Stomach (tissue), 9 donors: Measurements from ENCODE around the gene CEP192. TPM values are rescaled to one million over a fixed set of nuclear protein-coding genes. Genes with fewer than 3 reads are reported as not detected.

Experiments
- DNase-seq, 2 donors: peaks; one replicate each; pipeline versions ENCODE4 v3.0.0 to v3.0.0-alpha.2; 2013 to 2019
- H3K27ac ChIP-seq, 5 donors: fragments of 200-600 bp in 4 of 5; sonication (generic) in 4 of 5; one replicate each; pipeline ENCODE4 v1.5.1; 2013 to 2019; ENCODE audit warnings: mild to moderate bottlenecking in 1 of 5, moderate library complexity in 1 of 5
- H3K27me3 ChIP-seq, 3 donors: fragments of 200-600 bp; sonication (generic); one replicate each; pipeline ENCODE4 v1.5.1; 2017 to 2019; ENCODE audit warnings: mixed run types in 1 of 3
- H3K36me3 ChIP-seq, 4 donors: fragments of 200-600 bp; sonication (generic); 1 replicate in 3 of 4; 2 replicates in 1 of 4; pipeline ENCODE4 v1.5.1; 2016 to 2019
- H3K4me1 ChIP-seq, 4 donors: fragments of 200-600 bp; sonication (generic); one replicate each; pipeline ENCODE4 v1.5.1; 2016 to 2019
- H3K4me3 ChIP-seq, 4 donors: fragments of 200-600 bp; sonication (generic) in 3 of 4; one replicate each; pipeline ENCODE4 v1.5.1; 2016 to 2019; ENCODE audit warnings: mild to moderate bottlenecking in 1 of 4
- H3K9me3 ChIP-seq, 4 donors: fragments of 200-600 bp; sonication (generic); one replicate each; pipeline ENCODE4 v1.5.1; 2016 to 2019
- EP300 ChIP-seq: sonication (generic); formaldehyde crosslinking; IDR thresholded peaks from one replicate; pipeline ENCODE4 v1.6.1; 2017; ENCODE audit warnings: antibody characterized with exemption
- POLR2A ChIP-seq, 4 donors: fragments of 450-650 bp; IDR thresholded peaks; one replicate each; pipeline ENCODE4 v1.6.1; 2016; ENCODE audit warnings: antibody characterized with exemption in 4 of 4, control low read depth in 2 of 4, mild to moderate bottlenecking in 1 of 4, moderate library complexity in 1 of 4
- POLR2AphosphoS5 ChIP-seq, 3 donors: sonication (generic); formaldehyde crosslinking; IDR thresholded peaks; one replicate each; pipeline ENCODE4 v1.6.1; 2016; ENCODE audit warnings: antibody characterized with exemption in 3 of 3
- WGBS, 5 donors: extraction: QIAGEN DNeasy Blood & Tissue Kit in 3 of 5; methylation state at CpG; one replicate each; pipeline versions ENCODE4 v1.1.5 to v1.1.7; 2013 to 2018; 5-methylcytosine and 5-hydroxymethylcytosine counted together
- intact Hi-C: fragments of 100-400 bp; cut with DNase I; formaldehyde crosslinking; loops from one replicate; pipeline ENCODE4 v1.15.1; 2023; ENCODE audit warnings: low total_unique reads
- polyA plus RNA-seq, 3 donors: library from polyadenylated mRNA; stranded (reverse); fragments of 200-250 nt; gene quantifications; one replicate each; pipeline ENCODE4 v1.2.3, GENCODE V29; 2013
- total RNA-seq, 5 donors: library from RNA; depleted of rRNA; stranded (reverse); fragments of >200 nt; gene quantifications; one replicate each; pipeline versions ENCODE4 v1.1.0 to v1.2.3, GENCODE V29; 2014 to 2016
- TF ChIP-seq, protein P1 (sequence below), 7 experiments: fragments of 450-650 bp in 4 of 7; fragments of 200-600 bp in 3 of 7; sonication (generic) in 3 of 7; IDR thresholded peaks; one replicate each; pipeline ENCODE4 v1.5.1; 2016 to 2019; ENCODE audit warnings: antibody characterized with exemption in 7 of 7, control low read depth in 2 of 7, mild to moderate bottlenecking in 1 of 7
- donor health status: healthy with polysubstance abuse.
- donor health status: Bipolar disorder and iron deficiency.
- donor health status: healthy.

Gene CEP192
- total and polyA plus RNA-seq, 8 donors = 6.4 to 55.8 (median 34.0) TPM

GRCh38 chr18:13022644-13023043 lies 31.5 kb downstream of the CEP192 start:
- TF ChIP-seq, protein P1, sequence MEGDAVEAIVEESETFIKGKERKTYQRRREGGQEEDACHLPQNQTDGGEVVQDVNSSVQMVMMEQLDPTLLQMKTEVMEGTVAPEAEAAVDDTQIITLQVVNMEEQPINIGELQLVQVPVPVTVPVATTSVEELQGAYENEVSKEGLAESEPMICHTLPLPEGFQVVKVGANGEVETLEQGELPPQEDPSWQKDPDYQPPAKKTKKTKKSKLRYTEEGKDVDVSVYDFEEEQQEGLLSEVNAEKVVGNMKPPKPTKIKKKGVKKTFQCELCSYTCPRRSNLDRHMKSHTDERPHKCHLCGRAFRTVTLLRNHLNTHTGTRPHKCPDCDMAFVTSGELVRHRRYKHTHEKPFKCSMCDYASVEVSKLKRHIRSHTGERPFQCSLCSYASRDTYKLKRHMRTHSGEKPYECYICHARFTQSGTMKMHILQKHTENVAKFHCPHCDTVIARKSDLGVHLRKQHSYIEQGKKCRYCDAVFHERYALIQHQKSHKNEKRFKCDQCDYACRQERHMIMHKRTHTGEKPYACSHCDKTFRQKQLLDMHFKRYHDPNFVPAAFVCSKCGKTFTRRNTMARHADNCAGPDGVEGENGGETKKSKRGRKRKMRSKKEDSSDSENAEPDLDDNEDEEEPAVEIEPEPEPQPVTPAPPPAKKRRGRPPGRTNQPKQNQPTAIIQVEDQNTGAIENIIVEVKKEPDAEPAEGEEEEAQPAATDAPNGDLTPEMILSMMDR (IDR thresholded peaks at IDR 0.05) = no peak
- TF ChIP-seq EP300 (no peak), POLR2AphosphoS5 (IDR thresholded peaks at IDR 0.05) (no peak), POLR2A (IDR thresholded peaks at IDR 0.05) (no peak)
- H3K27ac ChIP-seq = no peak overlapping the region
- DNase-seq = no peak
- H3K36me3 ChIP-seq = peaks cover 3 to 89% (median 68%) of the 10 kb centered on the region in 4 donors
- peaks cover 0 to 17% (median 8%) of the 10 kb centered on the region in 4 donors for H3K4me1 ChIP-seq
- no peaks in the 10 kb centered on the region for H3K27me3 ChIP-seq
- H3K9me3 ChIP-seq = no peaks in the 10 kb centered on the region
- H3K4me3 ChIP-seq = no peak overlapping the region
- intact Hi-C loops = no loop called here

GRCh38 chr18:13025233-13025632 lies 34.1 kb downstream of the CEP192 start:
- Histone ChIP-seq H3K27ac (no peak overlapping the region), H3K4me3 (no peak overlapping the region), H3K9me3 (no peaks in the 10 kb centered on the region), H3K36me3 (peaks cover 7 to 83% (median 61%) of the 10 kb centered on the region in 4 donors), H3K4me1 (peaks cover 0 to 10% (median 7%) of the 10 kb centered on the region in 4 donors), H3K27me3 (no peaks in the 10 kb centered on the region)
- WGBS, 5 donors = 95 to 100% (median 98%) methylated on average over 2 of the region's 2 CpGs
- intact Hi-C loops = no loop called here
- DNase-seq = no peak
- TF ChIP-seq EP300 (no peak), POLR2AphosphoS5 (IDR thresholded peaks at IDR 0.05) (no peak), POLR2A (IDR thresholded peaks at IDR 0.05) (no peak)
- TF ChIP-seq, protein P1 (IDR thresholded peaks at IDR 0.05) = no peak

GRCh38 chr18:13026583-13027270 lies 35.6 kb downstream of the CEP192 start:
- H3K4me1 ChIP-seq = peaks cover 0 to 10% (median 7%) of the 10 kb centered on the region in 4 donors
- DNase-seq = no peak
- intact Hi-C loops = no loop called here
- H3K4me3 ChIP-seq = no peak overlapping the region
- H3K27me3 ChIP-seq = no peaks in the 10 kb centered on the region
- H3K9me3 ChIP-seq = no peaks in the 10 kb centered on the region
- no peak overlapping the region for H3K27ac ChIP-seq
- WGBS, 5 donors = 40 to 64% (median 57%) methylated on average over 3 of the region's 3 CpGs
- no peak for TF ChIP-seq POLR2AphosphoS5 (IDR thresholded peaks at IDR 0.05)
- TF ChIP-seq, protein P1 (IDR thresholded peaks at IDR 0.05) = no peak
- TF ChIP-seq EP300 = no peak
- no peak for TF ChIP-seq POLR2A (IDR thresholded peaks at IDR 0.05)
- peaks cover 7 to 84% (median 67%) of the 10 kb centered on the region in 4 donors for H3K36me3 ChIP-seq

GRCh38 chr18:13028869-13029268 lies 37.7 kb downstream of the CEP192 start:
- WGBS, 5 donors = 92 to 100% (median 94%) methylated on average over 2 of the region's 2 CpGs
- Histone ChIP-seq H3K4me3 (no peak overlapping the region), H3K27ac (no peak overlapping the region), H3K4me1 (peaks cover 0 to 10% (median 7%) of the 10 kb centered on the region in 4 donors), H3K27me3 (no peaks in the 10 kb centered on the region), H3K36me3 (peaks cover 7 to 86% (median 70%) of the 10 kb centered on the region in 4 donors), H3K9me3 (no peaks in the 10 kb centered on the region)
- no peak for DNase-seq
- no peak for TF ChIP-seq POLR2AphosphoS5 (IDR thresholded peaks at IDR 0.05)
- TF ChIP-seq, protein P1 (IDR thresholded peaks at IDR 0.05) = no peak
- TF ChIP-seq POLR2A (IDR thresholded peaks at IDR 0.05) = no peak
- no peak for TF ChIP-seq EP300
- intact Hi-C loops = no loop called here
